UCSD-AML1 (cell line): ENCODE results near the gene SERGEF.
"Not testable (repeated sequence)": the region's sequence is repeated elsewhere in the genome, so short reads cannot be mapped to it uniquely, and the experiment has no call there.

Experiments
- DNase-seq: peaks from one replicate; lab custom pipeline; 2025; ENCODE audit not compliant: unreplicated experiment; lab: John Stamatoyannopoulos, UW

SERGEF gene

DNA sequence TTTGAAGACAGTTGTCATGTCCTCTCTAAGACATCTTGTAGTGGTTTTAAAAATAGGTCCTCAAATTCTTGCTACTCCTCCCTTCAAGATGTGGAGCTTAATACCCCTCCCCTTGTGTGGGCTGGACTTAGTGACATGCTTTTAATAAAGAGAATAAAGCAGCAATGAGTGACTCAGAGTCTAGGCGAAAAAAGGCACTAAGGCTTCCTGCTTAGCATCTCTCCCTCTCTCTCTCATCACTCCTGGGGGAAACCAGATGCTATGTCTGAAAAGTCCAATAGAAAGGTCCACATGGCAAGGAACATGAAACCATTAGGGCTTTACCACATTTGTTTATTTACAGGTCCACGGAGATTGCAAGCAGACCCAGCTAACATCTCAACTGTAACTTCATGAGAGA, 11.7 kb downstream of the SERGEF start:
- DNase-seq: no peak

DNA sequence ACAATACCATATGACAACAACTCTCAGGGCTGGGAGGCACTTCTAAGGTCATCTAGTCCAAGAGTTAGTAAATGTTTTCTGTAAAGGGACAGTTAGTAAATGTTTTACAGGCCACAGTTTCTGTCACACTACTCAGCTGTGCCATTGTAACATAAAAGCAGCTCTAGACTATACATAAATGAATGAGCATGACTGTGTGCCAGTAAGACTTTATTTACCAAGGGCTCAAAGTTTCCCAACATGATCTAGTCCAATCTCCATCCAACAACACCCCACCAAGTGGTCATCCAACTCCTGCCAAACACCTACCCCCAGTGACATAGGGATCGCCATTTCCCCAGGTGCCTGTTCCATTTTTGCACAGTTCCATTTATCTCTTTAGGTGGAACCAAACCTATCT, 12.1 kb downstream of the SERGEF start:
- DNase-seq: no peak

DNA sequence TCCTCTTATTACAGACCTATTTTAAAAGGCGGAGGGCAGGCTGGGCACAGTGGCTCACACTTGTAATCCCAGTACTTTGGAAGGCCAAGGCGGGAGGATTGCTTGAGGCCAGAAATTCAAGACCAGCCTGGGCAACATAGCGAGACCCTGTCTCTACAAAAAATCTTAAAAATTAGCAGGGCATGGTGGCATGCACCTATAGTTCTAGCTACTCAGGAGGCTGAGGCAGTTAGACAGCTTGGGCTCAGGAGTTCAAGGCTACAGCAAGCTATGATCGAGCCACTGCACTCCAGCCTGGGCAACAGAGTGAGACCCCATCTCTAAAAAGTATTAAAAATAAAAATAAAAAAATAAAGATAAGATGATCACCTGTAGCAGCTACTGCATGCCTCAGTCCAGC, 12.7 kb downstream of the SERGEF start:
- DNase-seq: not testable (repeated sequence)

DNA sequence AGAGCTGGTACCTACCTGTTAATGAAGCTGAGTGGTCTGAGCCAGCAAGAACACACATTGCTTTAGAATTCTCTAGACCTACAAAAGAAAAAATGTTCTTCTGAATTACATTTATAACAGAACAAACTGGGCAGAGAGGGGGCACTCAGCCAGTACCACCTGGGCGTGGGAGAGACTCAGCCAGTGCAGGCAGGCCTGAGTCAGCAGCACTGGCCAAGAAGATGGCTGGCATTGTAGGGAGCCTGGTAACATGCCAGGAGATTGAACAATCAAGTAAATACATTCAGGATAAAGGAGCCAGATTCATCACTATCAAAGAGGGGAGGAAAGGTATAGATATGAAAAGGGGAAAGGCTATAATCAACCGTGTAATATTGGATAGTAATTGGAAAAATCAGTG, 19.9 kb downstream of the SERGEF start:
- no peak for DNase-seq

DNA sequence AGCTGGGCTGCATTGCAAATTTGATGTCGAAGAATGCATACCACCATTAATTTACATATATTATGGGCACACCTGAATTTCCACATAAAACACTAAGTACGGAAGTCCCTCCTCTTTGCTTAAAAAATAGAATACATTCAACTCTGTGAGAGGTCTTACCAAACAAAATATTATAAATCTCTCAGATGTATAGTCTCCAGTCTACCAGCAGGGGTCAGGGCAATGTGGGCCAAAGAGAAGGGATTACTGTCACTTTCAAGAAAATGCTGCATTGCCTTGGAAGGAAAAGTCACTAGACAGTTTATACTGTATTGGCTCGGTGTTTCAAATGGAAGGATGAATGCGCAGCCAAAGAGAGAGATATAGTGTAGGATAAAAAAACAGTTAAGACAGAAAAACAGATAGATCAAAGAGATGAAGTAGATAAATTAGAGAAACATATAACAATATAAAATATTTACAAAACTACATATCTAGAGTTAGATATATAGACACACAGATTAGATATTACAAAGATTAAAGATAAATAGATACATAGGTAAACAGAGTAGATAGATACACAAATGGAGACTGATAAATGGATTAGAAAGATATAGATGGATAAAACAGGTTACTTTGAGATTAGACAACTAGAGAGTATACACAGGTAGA, 20.9 kb downstream of the SERGEF start:
- DNase-seq: no peak

DNA sequence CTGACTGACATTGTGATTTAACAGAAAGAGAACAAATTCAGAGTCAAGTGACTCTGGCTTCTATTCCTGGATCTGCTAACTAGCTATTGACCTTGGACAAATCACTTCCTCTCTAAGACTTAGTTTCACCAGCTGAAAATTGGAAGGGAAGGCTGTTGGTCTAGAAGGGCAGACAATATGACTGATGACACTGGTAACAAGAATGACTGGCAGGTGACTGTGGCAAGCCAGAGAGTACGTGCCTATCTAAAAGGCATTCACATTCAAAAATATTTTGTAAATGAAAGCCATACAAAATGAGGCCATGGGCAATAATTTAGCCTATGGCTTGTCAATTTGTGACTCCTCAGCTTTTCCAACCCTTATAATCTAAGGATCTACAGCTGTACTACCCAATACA, 23.5 kb downstream of the SERGEF start:
- DNase-seq: no peak

DNA sequence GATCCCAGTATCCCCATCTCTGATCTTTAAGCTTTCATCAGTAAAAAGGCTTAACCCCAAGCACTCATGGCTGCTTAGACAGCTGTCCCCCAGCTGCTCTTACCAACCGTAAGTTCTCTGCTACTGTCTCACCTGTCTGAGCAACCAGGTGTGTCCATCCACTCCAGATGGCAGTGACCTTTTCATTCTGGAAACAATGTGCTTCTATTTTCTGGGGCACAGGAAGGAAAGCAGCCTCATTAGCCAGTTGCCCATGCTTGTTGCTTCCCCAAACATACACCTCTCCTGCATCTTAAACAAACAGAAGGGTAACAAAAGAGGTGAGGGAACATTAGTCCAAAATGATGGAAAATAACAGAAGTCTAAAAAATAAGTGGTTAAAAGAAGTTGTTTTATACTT, 24.4 kb downstream of the SERGEF start:
- DNase-seq: no peak

DNA sequence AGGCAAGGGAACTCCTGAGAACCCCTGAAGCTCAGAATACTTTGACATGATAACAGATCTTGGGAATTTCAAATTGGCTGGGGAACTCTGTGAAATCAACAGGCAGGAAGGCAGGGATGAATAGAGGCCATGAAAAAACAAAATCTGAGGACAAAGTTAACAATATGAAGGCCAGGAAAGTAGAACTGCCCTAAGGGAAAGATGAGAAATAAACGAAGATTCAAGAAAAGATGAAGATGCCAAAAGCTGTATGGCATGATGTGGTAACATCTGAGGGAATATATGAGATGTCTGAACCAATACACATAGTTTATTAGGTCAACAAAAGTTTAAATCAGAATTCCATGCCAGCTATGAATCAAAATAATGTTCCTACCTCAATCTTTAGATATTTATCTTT, 25.0 kb downstream of the SERGEF start:
- DNase-seq: no peak

DNA sequence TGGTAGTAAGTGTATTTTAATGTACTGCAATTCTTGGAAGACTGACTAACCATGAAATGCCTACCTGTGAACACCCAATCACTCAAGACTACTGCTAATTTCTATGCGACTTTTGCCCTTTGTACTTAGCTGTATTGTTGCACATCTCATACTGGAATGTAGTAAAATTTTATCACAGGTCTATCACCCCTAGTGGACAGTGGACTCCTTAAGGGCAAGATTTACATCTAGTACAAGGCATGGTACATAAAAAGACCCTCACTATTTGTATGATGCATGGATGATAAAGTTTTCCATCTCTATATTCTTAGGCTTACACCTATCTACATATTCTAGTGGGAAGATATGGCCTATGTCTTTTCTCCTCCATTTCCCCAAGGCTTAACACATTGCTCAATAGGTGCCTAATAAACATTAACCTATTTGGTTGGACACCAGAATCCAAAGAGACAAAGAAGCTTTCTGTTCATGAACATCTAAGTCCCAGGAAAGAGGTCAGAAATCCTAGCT, 26.1 kb downstream of the SERGEF start:
- no peak for DNase-seq

DNA sequence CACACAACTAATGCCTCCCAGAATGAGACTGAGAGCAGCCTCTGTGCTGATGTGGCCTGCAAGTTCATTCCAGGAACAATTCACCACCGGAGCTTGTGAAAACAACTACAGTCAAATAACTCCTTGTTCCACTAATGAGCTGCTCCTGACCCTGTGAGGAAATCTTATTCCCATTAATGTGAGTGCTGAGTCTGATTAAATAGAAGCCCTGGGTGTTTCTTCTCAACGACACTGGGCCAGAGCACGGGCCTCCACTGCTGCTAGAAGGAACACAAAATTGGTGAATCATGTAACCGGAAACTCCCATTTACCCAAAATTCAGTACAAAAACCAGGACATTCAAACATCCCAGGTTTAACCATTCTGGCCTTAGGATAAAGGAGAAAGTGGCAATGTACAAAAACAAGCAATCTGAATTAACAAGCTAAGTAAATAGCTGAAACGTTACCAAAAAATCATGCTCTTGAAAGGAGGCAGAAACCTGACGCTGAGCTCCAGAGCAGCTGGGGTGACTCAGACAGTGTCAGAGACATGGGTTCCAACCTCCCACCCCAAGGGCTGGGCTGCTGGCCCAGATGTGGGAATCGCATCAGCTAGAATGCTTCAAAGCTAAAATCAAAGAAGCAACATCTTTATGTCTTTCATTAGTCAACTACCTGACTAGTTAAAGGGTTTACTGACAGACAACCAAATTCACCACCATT, 26.7 kb downstream of the SERGEF start:
- DNase-seq: no peak

DNA sequence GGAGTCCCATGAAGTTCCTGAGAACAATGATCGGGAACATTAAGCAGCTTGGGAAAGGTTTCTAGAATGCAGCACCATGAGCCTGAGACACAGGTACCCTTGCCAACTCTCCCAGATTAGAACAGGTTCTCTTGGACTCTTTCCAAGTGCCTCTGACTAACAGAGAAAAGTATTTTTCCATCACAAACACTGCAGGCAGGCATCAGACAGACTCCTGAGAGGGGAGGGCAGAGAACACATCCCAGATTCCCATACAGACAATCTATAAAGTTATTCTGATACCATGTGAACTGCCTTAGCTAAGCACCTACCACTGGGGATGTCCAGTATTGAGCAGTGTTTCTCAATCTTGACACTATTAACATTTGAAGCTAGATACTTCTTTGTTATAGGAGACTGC, 27.3 kb downstream of the SERGEF start:
- DNase-seq: no peak

DNA sequence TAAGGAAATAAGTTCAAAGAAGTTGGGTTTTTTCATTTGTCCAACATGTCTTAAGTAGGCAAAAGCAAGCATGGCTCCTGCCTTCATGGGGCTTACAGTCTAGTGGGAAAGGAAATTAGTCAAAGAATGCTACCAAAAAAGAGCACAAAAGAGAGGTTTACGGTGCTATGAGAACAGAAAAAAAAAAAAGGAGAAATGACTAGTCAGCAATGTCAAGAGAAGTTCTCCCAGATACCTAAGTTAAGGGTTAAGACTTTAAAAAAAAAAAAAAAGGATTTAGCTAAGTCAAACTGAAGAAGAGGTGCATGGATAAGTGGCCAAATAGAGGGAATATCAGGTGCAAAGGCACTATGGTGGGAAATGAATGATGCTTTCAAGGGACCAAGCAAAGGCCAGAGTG, 29.3 kb downstream of the SERGEF start:
- no peak for DNase-seq

DNA sequence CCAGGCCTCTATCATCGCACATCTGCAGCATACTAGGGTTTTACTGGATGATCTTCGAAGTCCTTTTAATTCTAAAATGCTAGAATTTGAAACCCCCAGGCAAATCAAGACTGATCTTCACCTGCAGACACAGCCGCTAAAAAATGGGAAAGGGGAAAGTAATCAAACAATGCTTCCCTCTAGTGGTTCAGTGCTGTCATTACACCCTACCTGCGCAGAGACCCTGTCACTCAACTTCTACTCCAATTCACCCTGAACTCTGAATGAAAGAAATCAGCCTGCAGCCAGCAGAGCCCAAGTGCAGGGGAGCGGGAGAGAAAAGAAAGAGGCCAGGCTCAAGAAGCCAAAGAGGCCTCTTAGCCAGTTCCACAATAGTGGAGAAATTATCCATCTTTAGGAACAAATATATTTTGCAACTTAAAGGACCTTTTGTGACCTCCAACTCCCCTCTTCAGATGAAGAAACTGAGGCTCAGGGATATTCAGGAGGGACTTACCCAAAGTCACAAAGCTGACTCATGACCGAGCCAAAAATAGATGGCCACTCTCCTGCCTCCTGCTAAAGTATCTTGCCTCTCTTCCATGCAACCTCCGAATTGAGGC, 33.0 kb downstream of the SERGEF start:
- no peak for DNase-seq

DNA sequence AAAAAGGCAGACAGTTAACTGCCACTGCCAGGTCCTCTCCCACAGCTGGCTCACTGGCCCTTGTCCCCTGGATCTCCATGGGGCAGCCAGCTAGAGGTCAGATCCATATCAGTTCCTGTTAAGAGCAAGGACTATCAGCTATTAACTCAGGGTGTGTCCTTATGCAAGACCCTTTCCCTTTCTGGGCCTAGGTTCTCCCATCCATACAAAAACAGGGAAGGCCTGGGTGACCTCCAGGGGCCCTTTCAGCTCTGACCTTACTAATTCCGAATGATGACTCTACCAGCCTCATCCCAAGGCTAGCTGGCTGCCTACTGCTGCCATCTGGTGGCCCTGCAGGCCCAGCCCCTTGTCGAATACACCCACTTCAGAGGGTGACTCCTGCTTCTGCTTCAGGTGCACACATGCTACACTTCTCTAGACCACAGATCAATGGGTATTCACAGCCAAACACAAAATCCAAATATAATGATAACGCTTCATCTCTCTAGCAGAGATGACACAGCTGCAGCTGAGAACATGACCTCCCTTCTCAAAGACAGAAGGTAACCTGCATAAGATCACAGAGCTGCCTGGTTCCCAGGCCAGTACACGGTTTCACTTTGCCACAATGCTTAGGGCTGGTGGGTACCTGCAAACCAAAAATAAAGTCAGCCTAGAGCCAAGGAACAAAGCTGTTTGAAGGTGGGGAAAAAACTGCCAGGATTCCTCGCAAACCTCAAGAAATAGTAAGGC, 34.1 kb downstream of the SERGEF start:
- peak; percentile 44 for DNase-seq

DNA sequence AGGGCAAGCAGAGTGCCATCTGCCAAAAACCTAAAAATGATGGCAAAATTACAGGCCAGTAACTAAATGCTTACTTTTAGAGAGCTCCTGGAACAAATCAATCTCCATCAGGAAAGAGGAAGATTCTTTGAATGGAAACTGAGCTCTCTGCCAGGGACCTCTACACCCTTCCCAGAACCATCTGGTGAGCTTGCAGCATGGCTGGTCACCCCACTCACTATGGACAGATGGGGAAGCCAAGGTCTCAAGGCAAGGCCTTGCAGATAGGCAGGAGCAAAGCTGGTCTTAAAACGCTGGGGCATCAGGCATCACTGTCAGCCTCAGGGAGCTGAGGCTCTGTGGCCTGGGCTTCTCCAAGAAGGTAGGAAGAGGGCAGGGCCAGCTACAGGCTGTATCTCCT, 36.2 kb downstream of the SERGEF start:
- no peak for DNase-seq

DNA sequence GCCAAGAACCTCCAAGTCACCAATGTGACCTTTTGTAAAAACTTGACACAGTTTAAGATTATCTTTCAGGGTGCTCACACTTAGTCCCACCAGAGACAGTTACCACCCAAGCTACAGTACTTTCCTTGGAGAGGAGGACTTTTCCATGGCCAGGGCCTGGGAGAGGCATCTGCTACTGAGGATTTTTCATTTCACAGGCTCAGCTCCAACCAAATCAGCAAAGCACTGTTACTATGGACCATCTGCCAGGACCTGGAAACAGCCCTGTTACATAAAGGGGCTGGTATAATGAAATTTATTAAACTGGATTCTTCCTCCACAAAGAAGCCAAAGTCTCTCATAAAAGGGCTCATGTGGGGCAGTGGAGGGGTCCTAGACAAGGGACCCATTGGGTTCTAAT, 38.6 kb downstream of the SERGEF start:
- DNase-seq: no peak

DNA sequence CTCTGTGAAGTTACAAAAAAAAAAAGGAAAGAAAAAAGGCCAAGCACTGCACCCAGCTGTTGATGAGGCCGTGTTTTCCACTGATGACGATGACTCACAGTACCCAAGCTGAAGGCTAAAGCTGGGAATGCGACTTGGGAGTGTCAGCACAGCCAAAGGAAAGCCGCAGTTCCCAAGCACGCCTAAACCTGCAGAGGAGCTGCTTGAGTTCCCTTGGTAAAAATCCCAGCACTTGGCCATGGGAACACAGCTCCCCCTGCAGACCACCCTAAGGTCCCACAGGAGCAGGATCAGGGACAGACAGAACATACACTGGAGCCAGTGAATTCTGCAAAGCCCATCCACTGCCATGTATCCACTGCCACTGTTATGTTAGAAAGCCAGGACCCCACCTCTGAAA, 39.9 kb downstream of the SERGEF start:
- DNase-seq: peak; percentile 16

DNA sequence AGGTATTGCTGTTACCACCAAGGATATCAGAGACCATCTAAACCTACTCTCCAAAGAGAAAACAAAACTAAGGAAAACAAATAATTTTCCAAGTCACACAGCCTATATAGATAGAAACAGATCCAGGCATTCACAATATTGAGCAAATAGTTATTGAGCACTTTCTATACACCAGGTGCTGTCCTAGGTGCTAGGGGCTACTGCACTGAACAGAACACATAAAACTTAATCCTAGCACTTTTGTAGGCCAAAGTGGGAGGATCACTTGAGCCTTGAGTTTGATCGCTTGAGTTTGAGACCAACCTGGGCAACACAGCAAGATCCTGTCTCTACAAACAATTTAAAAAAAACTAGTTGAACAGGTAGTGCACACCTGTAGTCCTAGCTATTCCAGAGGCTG, 44.6 kb downstream of the SERGEF start:
- no peak for DNase-seq

DNA sequence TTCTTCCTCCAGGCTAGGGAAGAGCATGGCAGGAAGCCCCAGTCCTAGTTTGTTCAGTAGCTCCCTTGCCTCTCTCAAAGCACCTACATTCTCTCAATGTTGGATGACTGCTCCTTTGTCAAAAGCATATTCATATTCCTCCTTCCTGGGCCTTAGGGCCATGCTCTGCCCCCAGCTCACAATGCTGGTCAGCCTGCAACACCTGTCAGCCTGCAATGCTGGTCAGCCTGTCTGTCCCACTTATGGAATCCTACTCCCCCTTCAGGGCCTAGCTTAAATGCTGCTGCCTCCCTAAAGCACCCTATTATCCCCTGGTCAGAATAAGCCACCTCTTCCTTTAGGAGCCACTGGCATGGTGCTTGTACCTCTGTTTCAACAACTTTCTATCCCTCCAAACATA, 45.2 kb downstream of the SERGEF start:
- DNase-seq: no peak

DNA sequence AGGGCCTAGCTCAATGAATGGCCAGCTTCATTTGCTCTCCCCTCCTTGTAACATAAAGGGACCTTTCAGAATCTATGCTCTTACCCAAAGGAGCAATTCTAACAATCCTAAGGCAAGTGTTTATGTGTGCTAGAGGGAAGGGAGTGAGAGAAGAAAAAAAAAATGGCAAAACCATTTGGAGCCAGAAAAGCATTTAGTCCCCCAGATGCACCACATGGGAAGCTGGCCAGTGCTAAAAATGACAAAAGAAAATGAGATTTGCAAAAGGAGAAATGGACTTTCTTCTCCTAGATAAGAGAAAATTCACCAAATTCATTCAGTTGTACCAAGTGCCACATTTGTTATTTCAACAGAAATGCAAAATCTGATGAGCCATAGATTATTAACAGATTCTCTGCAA, 52.8 kb downstream of the SERGEF start:
- no peak for DNase-seq

DNA sequence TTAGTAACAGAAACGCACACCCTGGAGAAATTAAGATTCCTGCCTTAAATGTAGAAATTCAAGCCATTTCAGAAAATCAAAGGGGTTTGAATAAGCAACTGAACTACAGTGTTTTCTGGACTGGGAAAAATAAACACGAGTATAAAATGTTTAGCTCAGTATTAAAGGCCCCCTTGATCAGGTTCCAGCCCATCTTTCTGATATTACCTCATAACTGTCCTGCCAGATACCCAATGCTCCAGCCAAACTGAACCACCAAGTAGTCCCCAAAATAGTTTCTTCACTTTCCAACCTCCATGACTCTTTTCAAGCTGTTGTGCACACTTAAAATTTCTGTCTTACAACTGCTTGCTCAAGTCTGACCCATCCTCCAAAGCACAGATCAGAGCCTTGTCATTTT, 54.4 kb downstream of the SERGEF start:
- no peak for DNase-seq
